HepG2 (cell line): ENCODE measurements around the gene MAN2B2. TPM values are rescaled to one million over a fixed set of nuclear protein-coding genes. Genes with fewer than 3 reads are reported as not detected.

Experiments used
- CCDC6 ChIP-seq: sonication (generic); formaldehyde crosslinking; IDR thresholded peaks from 2 replicates; pipeline ENCODE4 v1.8.1; 2022; ENCODE audit warnings: mild to moderate bottlenecking, missing genetic modification reagents, moderate library complexity
- JDP2 ChIP-seq: sonication (generic); formaldehyde crosslinking; IDR thresholded peaks from 2 replicates; pipeline ENCODE4 v1.8.1; 2022; ENCODE audit warnings: missing genetic modification reagents, borderline replicate concordance
- KAT2B ChIP-seq: fragments of 150-350 bp; IDR thresholded peaks from 2 replicates; pipeline ENCODE4 v1.6.1; 2014; ENCODE audit warnings: low read depth, low read length, borderline replicate concordance
- MED13 ChIP-seq: sonication (generic); formaldehyde crosslinking; IDR thresholded peaks from 2 replicates; pipeline ENCODE4 v1.5.0; 2020; ENCODE audit warnings: missing genetic modification reagents
- MXD4 ChIP-seq: IDR thresholded peaks from 2 replicates; pipeline ENCODE4 v1.6.1; 2016; ENCODE audit warnings: mild to moderate bottlenecking, missing biosample characterization, missing genetic modification reagents
- NFRKB ChIP-seq: fragments of 450-650 bp; IDR thresholded peaks from 2 replicates; pipeline ENCODE4 v1.6.1; 2017
- POLR2G ChIP-seq: fragments of 200-400 bp; formaldehyde crosslinking; IDR thresholded peaks from 2 replicates; pipeline ENCODE4 v1.6.1; 2018; ENCODE audit warnings: mild to moderate bottlenecking, low read depth, low read length, moderate library complexity
- SIX1 ChIP-seq: sonication (generic); formaldehyde crosslinking; IDR thresholded peaks from 2 replicates; pipeline ENCODE4 v1.4.0; 2020; ENCODE audit warnings: missing genetic modification reagents, borderline replicate concordance
- SOX13 ChIP-seq, 3 experiments: fragments of 450-650 bp in 1 of 3; sonication (generic) in 1 of 3; formaldehyde crosslinking in 1 of 3; IDR thresholded peaks in 2 of 3; conservative IDR thresholded peaks in 1 of 3; 2 replicates each; pipeline versions ENCODE4 v1.5.0 to v1.6.1; 2016 to 2020; ENCODE audit warnings: antibody characterized with exemption in 1 of 3, mild to moderate bottlenecking in 1 of 3, missing compliant biosample characterization in 1 of 3, missing genetic modification reagents in 1 of 3, moderate library complexity in 1 of 3
- THYN1 ChIP-seq: sonication (generic); formaldehyde crosslinking; IDR thresholded peaks from 2 replicates; pipeline ENCODE4 v1.8.1; 2023; ENCODE audit warnings: low read depth, mild to moderate bottlenecking, moderate library complexity, missing genetic modification reagents, borderline replicate concordance
- ZFYVE20 ChIP-seq: sonication (generic); formaldehyde crosslinking; IDR thresholded peaks from 2 replicates; pipeline ENCODE4 v1.8.0; 2023; ENCODE audit warnings: low read depth, mild to moderate bottlenecking, moderate library complexity, missing genetic modification reagents, borderline replicate concordance
- ZMYM4 ChIP-seq: sonication (generic); formaldehyde crosslinking; IDR thresholded peaks from 2 replicates; pipeline ENCODE4 v1.8.1; 2023; ENCODE audit warnings: mild to moderate bottlenecking, missing genetic modification reagents
- ZNF160 ChIP-seq: sonication (generic); formaldehyde crosslinking; IDR thresholded peaks from 2 replicates; pipeline ENCODE4 v1.8.0; 2022; ENCODE audit warnings: mild to moderate bottlenecking, inconsistent platforms, missing genetic modification reagents
- ZNF234 ChIP-seq: sonication (generic); formaldehyde crosslinking; conservative IDR thresholded peaks from 2 replicates; pipeline ENCODE4 v1.5.1; 2020; ENCODE audit warnings: mild to moderate bottlenecking, missing genetic modification reagents
- ZNF33B ChIP-seq: sonication (generic); formaldehyde crosslinking; IDR thresholded peaks from 2 replicates; pipeline ENCODE4 v1.5.1; 2020; ENCODE audit warnings: mild to moderate bottlenecking, missing genetic modification reagents
- ZNF34 ChIP-seq: sonication (generic); formaldehyde crosslinking; IDR thresholded peaks from 2 replicates; pipeline ENCODE4 v1.4.0; 2020; ENCODE audit warnings: mild to moderate bottlenecking, missing genetic modification reagents, borderline replicate concordance
- ZNF530 ChIP-seq: sonication (generic); formaldehyde crosslinking; IDR thresholded peaks from 2 replicates; pipeline ENCODE4 v1.5.0; 2020; ENCODE audit warnings: low read depth, mild to moderate bottlenecking, missing genetic modification reagents
- ZNF552 ChIP-seq: sonication (generic); formaldehyde crosslinking; IDR thresholded peaks from 2 replicates; pipeline ENCODE4 v1.9.0; 2022; ENCODE audit warnings: missing genetic modification reagents, mild to moderate bottlenecking, borderline replicate concordance
- ZNF775 ChIP-seq: sonication (generic); formaldehyde crosslinking; IDR thresholded peaks from 2 replicates; pipeline ENCODE4 v1.4.0; 2020; ENCODE audit warnings: missing genetic modification reagents, mild to moderate bottlenecking, moderate library complexity, borderline replicate concordance
- ZSCAN12 ChIP-seq: sonication (generic); formaldehyde crosslinking; IDR thresholded peaks from 2 replicates; pipeline ENCODE4 v1.9.0; 2021; ENCODE audit warnings: mild to moderate bottlenecking, missing genetic modification reagents
- polyA plus RNA-seq, 8 experiments: library from polyadenylated mRNA; depleted of rRNA in 3 of 8; stranded (reverse) in 7 of 8; unstranded in 1 of 8; fragments of >200 nt; fragmentation: Illumina TruSeq in 4 of 8; extraction: Trizol in 4 of 8; gene quantifications; 2 replicates each; pipeline versions ENCODE4 v1.2.1 to v1.2.3, GENCODE V29; 2011 to 2016; ENCODE audit warnings: low read depth in 4 of 8, missing spikeins in 1 of 8, mixed read lengths in 1 of 8; ENCODE audit not compliant: insufficient read depth in 1 of 8
- total RNA-seq, 5 experiments: library from RNA; depleted of rRNA; stranded (reverse); fragments of >200 nt; fragmentation: Illumina TruSeq; extraction: Trizol; gene quantifications; 2 replicates each; pipeline ENCODE4 v1.2.3, GENCODE V29; 2016; ENCODE audit warnings: low read depth in 1 of 5
- TF ChIP-seq, protein P1 (sequence below): sonication (generic); formaldehyde crosslinking; IDR thresholded peaks from 2 replicates; pipeline ENCODE4 v1.9.0; 2021; ENCODE audit warnings: missing genetic modification reagents, borderline replicate concordance
- TF ChIP-seq, protein P2 (sequence below): sonication (generic); formaldehyde crosslinking; IDR thresholded peaks from 2 replicates; pipeline ENCODE4 v1.4.0; 2020; ENCODE audit warnings: missing genetic modification reagents
- TF ChIP-seq, protein P3 (sequence below): sonication (generic); formaldehyde crosslinking; IDR thresholded peaks from 2 replicates; pipeline ENCODE4 v1.5.1; 2020; ENCODE audit warnings: mild to moderate bottlenecking, missing genetic modification reagents

MAN2B2 gene
- total and polyA plus RNA-seq, 2 of the 13 experiments (the other 11 are each of a cell fraction or from before 2014, with no cell fraction given): 4.8 to 5.4 TPM

DNA sequence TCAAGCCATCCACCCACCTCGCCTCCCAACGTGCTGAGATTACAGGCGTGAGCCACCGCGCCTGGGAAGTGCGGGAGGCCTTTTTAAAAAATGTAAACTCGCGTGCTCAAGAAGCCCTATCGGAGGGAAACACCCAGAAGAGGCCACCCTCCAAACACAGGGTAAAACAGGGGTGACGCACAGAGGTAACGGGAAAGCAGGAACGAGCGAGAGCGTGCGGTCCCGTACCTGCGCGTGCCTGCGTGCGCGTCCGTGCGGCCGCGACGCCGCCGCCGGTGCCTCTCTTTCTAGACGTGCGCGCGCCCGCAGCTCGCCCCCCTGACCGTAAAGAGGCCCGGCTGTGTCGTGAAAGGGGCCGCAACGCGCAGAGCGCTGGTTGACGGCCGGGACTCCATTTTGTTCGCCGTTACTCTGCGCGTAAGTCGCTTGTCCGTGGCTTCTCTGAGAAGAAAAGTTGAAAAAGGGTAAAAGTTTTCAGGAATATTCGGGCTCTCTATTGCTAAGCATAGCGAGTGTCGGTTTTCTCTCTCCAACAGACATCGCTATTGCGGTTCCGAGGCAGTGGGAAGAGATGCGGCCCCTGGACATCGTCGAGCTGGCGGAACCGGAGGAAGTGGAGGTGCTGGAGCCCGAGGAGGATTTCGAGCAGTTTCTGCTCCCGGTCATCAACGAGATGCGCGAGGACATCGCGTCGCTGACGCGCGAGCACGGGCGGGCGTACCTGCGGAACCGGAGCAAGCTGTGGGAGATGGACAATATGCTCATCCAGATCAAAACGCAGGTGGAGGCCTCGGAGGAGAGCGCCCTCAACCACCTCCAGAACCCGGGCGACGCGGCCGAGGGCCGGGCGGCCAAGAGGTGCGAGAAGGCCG is 65.5 kb downstream of the MAN2B2 start, which contains the start of gene MRFAP1 (continued):
- TF ChIP-seq ZNF160 (peak; percentile 87; the same call in 1 of the 2 replicates), CCDC6 (CRISPR knock-in tag) (peak; percentile 87), ZNF775 (no peak), ZNF552 (no peak), SOX13 (IDR thresholded peaks at IDR 0.05) (no peak), SOX13 (CRISPR knock-in tag; conservative IDR thresholded peaks at IDR 0.05 in 1 of 2, IDR thresholded peaks at IDR 0.05 in 1 of 2) (no peak), ZMYM4 (CRISPR knock-in tag) (peak; percentile 76), ZNF530 (CRISPR knock-in tag) (no peak), ZFYVE20 (CRISPR knock-in tag) (no peak), MXD4 (CRISPR knock-in tag) (peak; percentile 18; the same call in 1 of the 2 replicates), MED13 (0 out of 2 replicates have a peak, but pooled peaks have one; percentile 11), JDP2 (peak; percentile 31; the same call in 1 of the 2 replicates), ZNF34 (no peak; the same call in 1 of the 2 replicates), KAT2B (no peak), ZNF234 (CRISPR knock-in tag) (no peak), SIX1 (CRISPR knock-in tag) (peak; percentile 35; the same call in 1 of the 2 replicates), THYN1 (CRISPR knock-in tag) (no peak), POLR2G (peak; percentile 92), ZNF33B (CRISPR knock-in tag) (peak; percentile 66; the same call in 1 of the 2 replicates), NFRKB (no peak), ZSCAN12 (no peak; the same call in 1 of the 2 replicates)
- TF ChIP-seq, protein P1, sequence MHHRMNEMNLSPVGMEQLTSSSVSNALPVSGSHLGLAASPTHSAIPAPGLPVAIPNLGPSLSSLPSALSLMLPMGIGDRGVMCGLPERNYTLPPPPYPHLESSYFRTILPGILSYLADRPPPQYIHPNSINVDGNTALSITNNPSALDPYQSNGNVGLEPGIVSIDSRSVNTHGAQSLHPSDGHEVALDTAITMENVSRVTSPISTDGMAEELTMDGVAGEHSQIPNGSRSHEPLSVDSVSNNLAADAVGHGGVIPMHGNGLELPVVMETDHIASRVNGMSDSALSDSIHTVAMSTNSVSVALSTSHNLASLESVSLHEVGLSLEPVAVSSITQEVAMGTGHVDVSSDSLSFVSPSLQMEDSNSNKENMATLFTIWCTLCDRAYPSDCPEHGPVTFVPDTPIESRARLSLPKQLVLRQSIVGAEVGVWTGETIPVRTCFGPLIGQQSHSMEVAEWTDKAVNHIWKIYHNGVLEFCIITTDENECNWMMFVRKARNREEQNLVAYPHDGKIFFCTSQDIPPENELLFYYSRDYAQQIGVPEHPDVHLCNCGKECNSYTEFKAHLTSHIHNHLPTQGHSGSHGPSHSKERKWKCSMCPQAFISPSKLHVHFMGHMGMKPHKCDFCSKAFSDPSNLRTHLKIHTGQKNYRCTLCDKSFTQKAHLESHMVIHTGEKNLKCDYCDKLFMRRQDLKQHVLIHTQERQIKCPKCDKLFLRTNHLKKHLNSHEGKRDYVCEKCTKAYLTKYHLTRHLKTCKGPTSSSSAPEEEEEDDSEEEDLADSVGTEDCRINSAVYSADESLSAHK (CRISPR knock-in tag): no peak
- TF ChIP-seq, protein P2, sequence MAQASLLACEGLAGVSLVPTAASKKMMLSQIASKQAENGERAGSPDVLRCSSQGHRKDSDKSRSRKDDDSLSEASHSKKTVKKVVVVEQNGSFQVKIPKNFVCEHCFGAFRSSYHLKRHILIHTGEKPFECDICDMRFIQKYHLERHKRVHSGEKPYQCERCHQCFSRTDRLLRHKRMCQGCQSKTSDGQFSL (CRISPR knock-in tag): no peak
- TF ChIP-seq, protein P3, sequence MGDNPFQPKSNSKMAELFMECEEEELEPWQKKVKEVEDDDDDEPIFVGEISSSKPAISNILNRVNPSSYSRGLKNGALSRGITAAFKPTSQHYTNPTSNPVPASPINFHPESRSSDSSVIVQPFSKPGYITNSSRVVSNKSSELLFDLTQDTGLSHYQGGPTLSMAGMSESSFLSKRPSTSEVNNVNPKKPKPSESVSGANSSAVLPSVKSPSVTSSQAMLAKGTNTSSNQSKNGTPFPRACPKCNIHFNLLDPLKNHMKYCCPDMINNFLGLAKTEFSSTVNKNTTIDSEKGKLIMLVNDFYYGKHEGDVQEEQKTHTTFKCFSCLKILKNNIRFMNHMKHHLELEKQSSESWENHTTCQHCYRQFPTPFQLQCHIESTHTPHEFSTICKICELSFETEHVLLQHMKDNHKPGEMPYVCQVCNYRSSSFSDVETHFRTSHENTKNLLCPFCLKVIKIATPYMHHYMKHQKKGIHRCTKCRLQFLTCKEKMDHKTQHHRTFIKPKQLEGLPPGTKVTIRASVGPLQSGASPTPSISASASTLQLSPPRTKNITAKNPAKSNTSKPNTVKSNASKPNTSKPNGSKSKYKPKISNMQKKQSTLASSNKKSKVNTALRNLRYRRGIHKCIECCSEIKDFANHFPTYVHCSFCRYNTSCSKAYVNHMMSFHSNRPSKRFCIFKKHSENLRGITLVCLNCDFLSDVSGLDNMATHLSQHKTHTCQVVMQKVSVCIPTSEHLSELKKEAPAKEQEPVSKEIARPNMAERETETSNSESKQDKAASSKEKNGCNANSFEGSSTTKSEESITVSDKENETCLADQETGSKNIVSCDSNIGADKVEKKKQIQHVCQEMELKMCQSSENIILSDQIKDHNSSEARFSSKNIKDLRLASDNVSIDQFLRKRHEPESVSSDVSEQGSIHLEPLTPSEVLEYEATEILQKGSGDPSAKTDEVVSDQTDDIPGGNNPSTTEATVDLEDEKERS (CRISPR knock-in tag): peak; percentile 64; the same call in 1 of the 2 replicates
